ENCODE data around the gene URI1.
"Not testable (repeated sequence)": the region's sequence is repeated elsewhere in the genome, so short reads cannot be mapped to it uniquely, and the experiment has no call there.

URI1 gene

GRCh38 chr19:29943615-29944014 is 1.6 kb downstream of the URI1 start:
- DNase-seq, result no peak

- no peak for DNase-seq
Observed at GRCh38 chr19:29944390-29945012, 2.5 kb downstream of the URI1 start.

GRCh38 chr19:29945017-29945416 is 3.0 kb downstream of the URI1 start:
- no peak for DNase-seq

DNA sequence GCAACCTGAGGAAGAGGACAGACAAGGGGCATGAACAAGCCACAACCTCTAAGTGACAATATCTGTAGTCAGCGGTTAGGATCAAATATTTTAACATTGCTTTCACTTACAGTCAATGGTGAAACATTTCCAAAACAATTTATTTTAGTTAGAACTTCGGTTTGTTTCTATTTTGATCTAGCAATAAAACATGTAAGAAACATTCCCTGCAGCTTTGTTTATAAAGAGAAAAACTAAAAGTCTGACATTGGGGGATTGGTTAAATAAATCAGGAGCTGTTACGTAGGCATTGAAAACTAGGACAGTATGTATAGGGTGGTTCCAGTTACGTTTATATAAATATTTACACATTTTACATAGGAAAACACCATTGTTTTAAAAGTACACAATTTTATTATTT is 3.4 kb downstream of the URI1 start:
- DNase-seq, result no peak

DNA sequence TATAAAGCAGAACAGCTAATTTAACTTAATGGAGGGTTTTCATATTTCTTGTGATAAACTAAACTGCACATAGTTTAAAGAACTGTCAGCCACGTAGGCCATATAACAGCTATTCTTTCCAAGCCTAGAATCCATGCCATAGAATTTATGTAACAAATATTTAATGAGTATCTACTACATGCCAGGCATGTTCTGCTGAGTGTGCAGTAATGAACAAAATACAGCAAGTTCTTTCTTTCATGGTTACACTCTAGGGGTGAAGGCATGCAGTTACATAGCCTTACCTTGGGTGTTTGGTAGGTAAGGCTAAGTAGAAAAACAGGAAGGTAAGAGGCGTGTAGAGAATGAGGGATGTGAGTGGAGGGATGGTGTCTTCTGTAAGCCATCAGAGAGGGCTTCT is 4.6 kb downstream of the URI1 start:
- no peak for DNase-seq

GRCh38 chr19:29947871-29948270 is 5.8 kb downstream of the URI1 start:
- no peak for DNase-seq

DNA sequence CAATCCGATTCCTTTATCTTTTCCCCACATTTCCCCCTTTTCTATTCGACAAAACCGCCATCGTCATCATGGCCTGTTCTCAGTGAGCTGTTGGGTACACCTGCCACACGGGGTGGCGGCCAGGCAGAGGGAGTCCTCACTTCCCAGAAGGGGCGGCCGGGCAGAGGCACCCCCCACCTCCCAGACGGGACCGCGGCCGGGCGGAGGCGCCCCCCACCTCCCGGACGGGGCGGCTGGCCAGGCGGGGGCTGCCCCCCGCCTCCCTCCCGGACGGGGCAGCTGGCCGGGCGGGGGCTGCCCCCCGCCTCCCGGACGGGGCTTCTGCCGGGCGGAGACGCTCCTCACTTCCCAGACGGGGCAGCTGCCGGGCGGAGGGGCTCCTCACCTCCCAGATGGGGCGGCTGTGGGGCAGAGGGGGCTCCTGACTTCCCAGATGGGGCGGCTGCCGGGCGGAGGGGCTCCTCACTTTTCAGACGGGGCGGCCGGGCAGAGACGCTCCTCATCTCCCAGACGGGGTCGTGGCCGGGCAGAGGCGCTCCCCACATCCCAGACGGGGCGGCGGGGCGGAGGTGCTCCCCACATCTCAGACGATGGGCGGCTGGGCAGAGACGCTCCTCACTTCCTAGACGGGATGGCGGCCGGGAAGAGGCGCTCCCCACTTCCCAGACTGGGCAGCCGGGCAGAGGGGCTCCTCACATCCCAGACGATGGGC is 6.9 kb downstream of the URI1 start:
- DNase-seq, result not testable (repeated sequence)

DNA sequence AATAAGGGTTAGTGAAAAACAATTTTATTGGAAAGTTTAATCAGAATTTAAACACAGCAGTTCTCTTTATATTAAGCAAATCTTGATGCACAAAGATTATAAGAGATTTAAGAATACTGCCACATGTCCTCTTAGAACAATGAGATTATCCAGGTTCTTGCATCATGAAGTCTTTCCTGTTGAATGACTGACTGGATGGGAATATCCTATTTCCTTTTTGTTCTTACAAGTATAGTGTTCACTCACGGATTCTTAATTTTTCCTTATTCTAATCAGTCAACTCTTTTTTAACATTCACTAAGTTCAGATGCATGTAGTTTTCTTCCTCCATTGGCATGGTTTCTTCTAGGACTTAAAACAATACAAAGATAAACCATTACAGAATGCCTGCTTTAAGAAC is 10.1 kb downstream of the URI1 start:
- no peak for DNase-seq

DNA sequence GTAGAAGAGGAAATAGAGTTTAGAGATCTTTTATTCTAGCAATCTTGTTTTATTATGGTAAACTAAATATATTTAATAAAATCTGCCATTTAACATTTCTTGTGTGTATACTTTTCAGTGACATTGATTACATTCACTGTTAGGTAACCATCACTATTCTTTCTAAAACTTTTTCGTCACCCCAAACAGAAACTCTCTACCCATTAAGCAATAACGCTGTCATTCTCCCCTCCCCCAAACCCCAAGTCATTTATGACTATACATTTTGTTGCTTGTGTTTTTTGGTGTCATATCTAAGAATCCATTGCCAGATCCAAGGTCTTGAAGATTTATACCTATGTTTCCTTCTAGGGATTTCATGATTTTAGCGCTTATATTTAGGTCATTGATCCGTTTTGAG is 10.6 kb downstream of the URI1 start:
- no peak for DNase-seq

- DNase-seq, result no peak
Observed at GRCh38 chr19:29953352-29954247, 11.6 kb downstream of the URI1 start.

- DNase-seq, result no peak
Observed at GRCh38 chr19:29956855-29957254, 14.8 kb downstream of the URI1 start.

- no peak for DNase-seq
Observed at GRCh38 chr19:29961311-29961710, 19.3 kb downstream of the URI1 start.

DNA sequence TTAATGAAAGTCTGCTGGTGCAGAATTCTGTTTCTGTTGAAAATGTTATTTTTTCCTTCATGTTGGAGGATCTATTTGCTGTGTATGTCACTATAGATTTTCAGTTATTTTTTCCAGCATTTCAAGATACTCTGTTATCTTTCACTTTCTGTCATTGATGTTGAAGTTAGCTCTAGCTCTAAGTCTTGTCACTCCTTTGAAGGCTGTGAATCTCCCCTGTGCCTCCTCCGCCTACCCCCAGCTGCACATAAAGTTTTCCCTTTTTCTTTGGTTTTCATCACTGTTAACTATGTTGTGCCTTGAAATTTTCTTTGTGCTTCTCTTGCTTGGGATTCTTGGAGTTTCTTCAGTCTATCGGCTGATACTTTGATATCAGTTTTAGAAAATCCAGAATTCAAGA is 20.8 kb downstream of the URI1 start:
- no peak for DNase-seq

DNA sequence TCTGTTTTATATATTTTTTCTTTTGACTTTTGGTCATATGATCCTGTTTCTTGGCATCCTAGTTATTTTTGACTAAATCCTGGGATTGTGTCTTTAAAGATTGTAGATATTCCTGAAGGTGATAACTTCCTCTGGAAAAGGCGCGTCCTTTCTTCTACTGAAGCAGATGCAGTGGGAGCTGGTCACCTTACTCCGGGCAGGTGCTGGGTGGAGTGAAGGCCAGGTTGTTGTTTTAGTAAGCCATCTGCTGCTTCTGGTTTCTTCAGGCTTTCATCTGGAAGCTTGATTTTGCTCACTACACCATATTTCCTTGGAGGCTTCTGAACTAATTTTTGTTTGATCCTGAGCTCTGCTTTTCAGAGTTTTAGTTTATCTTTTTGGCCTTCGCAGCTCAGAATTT is 21.5 kb downstream of the URI1 start:
- no peak for DNase-seq

DNA sequence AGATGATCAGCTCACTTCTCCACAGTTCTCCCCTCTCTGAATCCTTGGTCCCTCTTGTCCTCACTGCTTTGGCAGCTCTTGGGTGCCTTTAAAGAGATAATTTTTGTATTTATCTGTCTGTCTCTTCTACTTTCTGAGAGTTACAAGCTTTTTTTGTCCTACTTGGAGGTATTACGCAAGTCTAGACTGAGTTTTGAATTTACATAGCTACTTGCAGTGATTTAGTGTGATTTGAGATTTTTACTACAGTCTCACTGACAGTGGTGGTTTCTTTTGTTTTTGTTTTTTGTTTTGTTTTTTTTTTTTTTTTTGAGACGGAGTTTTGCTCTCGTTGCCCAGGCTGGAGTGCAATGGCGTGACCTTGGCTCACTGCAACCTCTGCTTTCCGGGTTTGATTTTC is 22.1 kb downstream of the URI1 start:
- no peak for DNase-seq

- DNase-seq, result no peak
Observed at GRCh38 chr19:29965492-29965891, 23.5 kb downstream of the URI1 start.

DNA sequence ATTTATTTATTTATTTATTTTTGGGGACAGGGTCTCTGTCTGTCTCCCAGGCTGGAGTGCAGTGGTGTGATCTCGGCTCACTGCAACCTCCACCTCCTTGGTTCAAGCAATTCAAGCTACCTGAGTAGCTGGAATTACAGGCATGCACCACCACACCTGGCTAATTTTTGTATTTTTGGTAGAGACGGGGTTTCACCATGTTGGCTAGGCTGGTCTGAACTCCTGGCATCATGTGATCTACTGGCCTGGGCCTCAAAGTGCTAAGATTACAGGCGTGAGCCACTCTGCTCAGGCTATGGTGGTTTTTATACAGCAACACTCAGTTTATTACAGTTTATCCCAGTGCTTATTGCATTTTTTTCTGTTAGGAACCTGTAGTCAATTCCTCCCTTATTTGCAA is 24.1 kb downstream of the URI1 start:
- DNase-seq, result not testable (repeated sequence)

GRCh38 chr19:29966588-29967249 is 24.7 kb downstream of the URI1 start:
- no peak for DNase-seq

DNA sequence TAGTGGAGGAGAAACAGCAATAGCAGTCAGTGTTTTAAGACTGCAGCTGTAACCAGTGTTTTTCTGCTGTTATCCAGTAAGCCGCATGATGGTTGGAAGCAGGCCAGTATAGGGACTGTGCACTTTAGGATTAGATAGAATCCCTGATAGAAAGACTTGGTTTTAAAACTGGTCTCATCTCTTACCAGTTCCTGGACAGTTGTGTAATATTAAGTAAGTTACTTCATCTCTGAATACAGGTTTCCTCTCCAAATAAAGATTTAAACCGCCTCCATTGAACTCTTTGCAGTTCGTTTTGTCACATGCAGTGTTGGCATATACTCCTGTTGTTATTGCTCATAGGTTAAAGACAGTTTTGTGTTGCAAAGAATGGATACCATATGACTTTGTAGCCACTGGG is 25.6 kb downstream of the URI1 start:
- no peak for DNase-seq

DNA sequence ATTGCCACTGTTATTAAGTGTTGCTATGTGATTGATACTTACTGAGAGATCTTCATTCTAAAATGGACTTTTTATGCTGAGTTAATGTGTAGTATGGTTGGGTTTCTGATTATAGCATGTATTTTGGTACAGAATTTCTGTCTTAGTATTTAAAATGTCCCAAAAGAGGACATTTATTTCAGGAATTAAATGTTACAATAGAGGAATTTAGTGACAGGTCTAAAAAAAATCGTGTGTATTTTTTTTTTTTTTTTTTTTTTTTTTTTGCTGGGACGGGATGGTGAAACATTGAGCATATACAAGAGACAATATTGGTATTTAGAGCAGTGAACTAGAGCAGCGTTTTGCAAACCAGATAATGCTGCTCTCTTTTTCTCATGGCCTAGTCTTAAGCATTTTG is 27.9 kb downstream of the URI1 start:
- no peak for DNase-seq

- DNase-seq, result no peak
Observed at GRCh38 chr19:29971002-29971401, 29.0 kb downstream of the URI1 start.

- no peak for DNase-seq
Observed at GRCh38 chr19:29971648-29972047, 29.6 kb downstream of the URI1 start.

GRCh38 chr19:29974701-29975100 is 32.7 kb downstream of the URI1 start:
- no peak for DNase-seq

All from NCI-H1048 (cell line).